K562 (cell line): ENCODE results near the gene DLGAP1. TPM values are rescaled to one million over a fixed set of nuclear protein-coding genes. Genes with fewer than 3 reads are reported as not detected.
A peak's percentile ranks its signal among the peaks of the same experiment; 100 is the strongest.

Experiments used
- BDP1 ChIP-seq: IDR thresholded peaks from 3 replicates; pipeline ENCODE4 v1.6.1; 2011; ENCODE audit not compliant: insufficient read length, insufficient read depth
- CHD4 ChIP-seq: fragments of 200-600 bp; sonication (generic); IDR thresholded peaks from 3 replicates; pipeline ENCODE4 v1.6.1; 2012; ENCODE audit warnings: low read depth, mild to moderate bottlenecking, mixed read lengths, low read length, inconsistent platforms; ENCODE audit not compliant: insufficient read depth, insufficient replicate concordance, poor library complexity, severe bottlenecking
- CTBP1 ChIP-seq: fragments of 450-650 bp; IDR thresholded peaks from 2 replicates; pipeline ENCODE4 v1.6.1; 2016; ENCODE audit warnings: borderline replicate concordance
- FOXJ2 ChIP-seq: fragments of 200-800 bp; sonication (Bioruptor generic); IDR thresholded peaks from 2 replicates; pipeline ENCODE4 v1.6.1; 2016; ENCODE audit warnings: missing genetic modification characterization, missing compliant biosample characterization
- GTF2F1 ChIP-seq: IDR thresholded peaks from 2 replicates; pipeline ENCODE4 v1.6.1; 2011; ENCODE audit warnings: low read depth, low read length, improper control_type of control experiment
- MEF2D ChIP-seq: conservative IDR thresholded peaks from 2 replicates; pipeline ENCODE4 v1.6.1; 2016; ENCODE audit warnings: low read depth, missing genetic modification characterization, missing compliant biosample characterization
- PCBP2 ChIP-seq: fragments of 200-400 bp; formaldehyde crosslinking; IDR thresholded peaks from 2 replicates; pipeline ENCODE4 v1.6.1; 2018; ENCODE audit warnings: low read length, low read depth, mild to moderate bottlenecking, moderate library complexity; ENCODE audit not compliant: poor library complexity, severe bottlenecking
- RAD21 ChIP-seq, 2 experiments: fragments of 250-450 bp in 1 of 2; fragments of 450-650 bp in 1 of 2; sonication (Bioruptor Pico) in 1 of 2; formaldehyde crosslinking in 1 of 2; IDR thresholded peaks in 1 of 2; conservative IDR thresholded peaks in 1 of 2; 2 replicates each; pipeline versions ENCODE4 v1.4.0 to v1.8.0; 2020 to 2022; ENCODE audit warnings: mild to moderate bottlenecking in 2 of 2, moderate library complexity in 1 of 2
- STAT5A ChIP-seq: IDR thresholded peaks from 2 replicates; pipeline ENCODE4 v1.6.1; 2012; ENCODE audit warnings: low read length, inconsistent platforms, borderline replicate concordance
- TARDBP ChIP-seq: fragments of 450-650 bp; IDR thresholded peaks from 2 replicates; pipeline ENCODE4 v1.6.1; 2016
- ZNF121 ChIP-seq: sonication (generic); formaldehyde crosslinking; conservative IDR thresholded peaks from 2 replicates; pipeline ENCODE4 v1.8.0; 2022; ENCODE audit warnings: missing genetic modification reagents
- ZNF324 ChIP-seq: fragments of 250-450 bp; sonication (Bioruptor Pico); IDR thresholded peaks from 2 replicates; pipeline ENCODE4 v1.4.0; 2020; ENCODE audit warnings: mild to moderate bottlenecking
- ZNF444 ChIP-seq: fragments of 250-450 bp; sonication (Bioruptor Pico); IDR thresholded peaks from 2 replicates; pipeline ENCODE4 v1.4.0; 2020; ENCODE audit warnings: mild to moderate bottlenecking, moderate library complexity
- ZNF830 ChIP-seq: fragments of 250-450 bp; sonication (Bioruptor Pico); IDR thresholded peaks from 2 replicates; pipeline ENCODE4 v1.5.0; 2021; ENCODE audit warnings: mild to moderate bottlenecking
- polyA plus RNA-seq, 8 experiments: library from polyadenylated mRNA; depleted of rRNA in 4 of 8; stranded (reverse) in 5 of 8; unstranded in 3 of 8; fragments of >200 nt; fragmentation: Nextera tagmentation in 2 of 8; fragmentation: Illumina TruSeq in 1 of 8; extraction: Ambion mirVana in 2 of 8; extraction: Trizol in 1 of 8; gene quantifications; 2 replicates each; pipeline versions ENCODE4 v1.2.1 to v1.2.3, GENCODE V29; 2011 to 2014; ENCODE audit warnings: inconsistent platforms in 1 of 8, missing spikeins in 1 of 8
- total RNA-seq, 7 experiments: library from RNA; depleted of rRNA in 6 of 7; stranded (reverse); fragments of >200 nt in 6 of 7; fragmentation: Illumina TruSeq in 2 of 7; extraction: Trizol in 2 of 7; gene quantifications; 2 replicates each; pipeline versions ENCODE4 v1.2.1 to v1.2.3, GENCODE V29; 2011 to 2021; ENCODE audit warnings: low replicate concordance in 1 of 7
- TF ChIP-seq, protein P1 (sequence below): fragments of 250-450 bp; sonication (Bioruptor Pico); IDR thresholded peaks from 2 replicates; pipeline ENCODE4 v1.5.0; 2022; ENCODE audit warnings: mild to moderate bottlenecking
- TF ChIP-seq, protein P2 (sequence below), 2 experiments: IDR thresholded peaks; 2 replicates each; pipeline ENCODE4 v1.6.1; 2011; ENCODE audit warnings: borderline replicate concordance in 1 of 2, control low read depth in 1 of 2, low read depth in 1 of 2, low read length in 1 of 2, mild to moderate bottlenecking in 1 of 2, mixed read lengths in 1 of 2, moderate library complexity in 1 of 2; ENCODE audit not compliant: insufficient read depth in 1 of 2, insufficient read length in 1 of 2, poor library complexity in 1 of 2, severe bottlenecking in 1 of 2; ENCODE audit errors: extremely low read depth in 1 of 2
- TF ChIP-seq, protein P3 (sequence below): fragments of 250-450 bp; sonication (Bioruptor Pico); IDR thresholded peaks from 2 replicates; pipeline ENCODE4 v1.6.1; 2021; ENCODE audit warnings: mild to moderate bottlenecking
- TF ChIP-seq, protein P4 (sequence below): sonication (generic); formaldehyde crosslinking; IDR thresholded peaks from 2 replicates; pipeline ENCODE4 v1.8.1; 2022; ENCODE audit warnings: missing genetic modification reagents
- TF ChIP-seq, protein P5 (sequence below): sonication (generic); formaldehyde crosslinking; IDR thresholded peaks from 2 replicates; pipeline ENCODE4 v1.8.1; 2023; ENCODE audit warnings: mild to moderate bottlenecking, missing genetic modification reagents

Gene DLGAP1
- total and polyA plus RNA-seq, 9 of the 15 experiments (the other 6 are each of a cell fraction or from before 2014, with no cell fraction given): 0.04 to 0.22 (median 0.08) TPM

DNA sequence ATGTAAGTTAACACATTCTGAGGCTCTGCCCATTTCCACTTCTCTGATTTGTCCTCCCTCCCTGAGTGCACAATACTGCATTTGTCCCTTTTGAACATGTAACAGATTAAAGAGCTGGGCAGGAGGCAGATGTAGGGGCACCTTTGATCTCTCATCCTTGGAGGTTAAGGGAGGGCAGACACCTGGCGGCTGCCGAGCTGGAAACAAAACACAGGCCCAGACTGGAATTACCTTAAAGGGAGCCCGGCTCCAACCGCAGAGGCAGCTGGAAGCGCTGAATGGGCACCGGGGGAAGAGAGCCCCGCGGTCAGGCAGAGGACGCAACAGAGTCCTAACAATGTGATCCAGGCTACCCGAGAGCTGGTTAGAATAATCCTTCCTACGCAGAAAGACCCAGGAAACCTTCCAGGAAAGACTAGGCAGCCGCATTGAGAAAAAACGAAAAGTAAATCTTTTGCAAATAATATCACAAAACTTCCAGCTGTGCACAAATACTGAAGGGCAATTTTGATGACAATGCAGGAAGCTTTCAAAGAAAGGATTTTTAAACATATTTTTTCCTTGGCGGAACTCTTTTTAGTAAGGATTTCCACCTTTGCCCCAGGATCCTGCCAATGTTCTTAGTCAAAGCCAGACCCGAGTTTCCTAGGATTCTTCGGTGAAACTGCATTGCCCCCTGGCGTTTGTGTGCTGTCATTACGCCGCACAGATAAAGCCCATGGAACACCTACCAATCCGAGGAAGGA is 789.2 kb downstream of the DLGAP1 start (continued):
- no peak for TF ChIP-seq CHD4
- TF ChIP-seq, protein P1, sequence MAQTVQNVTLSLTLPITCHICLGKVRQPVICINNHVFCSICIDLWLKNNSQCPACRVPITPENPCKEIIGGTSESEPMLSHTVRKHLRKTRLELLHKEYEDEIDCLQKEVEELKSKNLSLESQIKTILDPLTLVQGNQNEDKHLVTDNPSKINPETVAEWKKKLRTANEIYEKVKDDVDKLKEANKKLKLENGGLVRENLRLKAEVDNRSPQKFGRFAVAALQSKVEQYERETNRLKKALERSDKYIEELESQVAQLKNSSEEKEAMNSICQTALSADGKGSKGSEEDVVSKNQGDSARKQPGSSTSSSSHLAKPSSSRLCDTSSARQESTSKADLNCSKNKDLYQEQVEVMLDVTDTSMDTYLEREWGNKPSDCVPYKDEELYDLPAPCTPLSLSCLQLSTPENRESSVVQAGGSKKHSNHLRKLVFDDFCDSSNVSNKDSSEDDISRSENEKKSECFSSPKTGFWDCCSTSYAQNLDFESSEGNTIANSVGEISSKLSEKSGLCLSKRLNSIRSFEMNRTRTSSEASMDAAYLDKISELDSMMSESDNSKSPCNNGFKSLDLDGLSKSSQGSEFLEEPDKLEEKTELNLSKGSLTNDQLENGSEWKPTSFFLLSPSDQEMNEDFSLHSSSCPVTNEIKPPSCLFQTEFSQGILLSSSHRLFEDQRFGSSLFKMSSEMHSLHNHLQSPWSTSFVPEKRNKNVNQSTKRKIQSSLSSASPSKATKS (CRISPR knock-in tag): no peak
- TF ChIP-seq, protein P2, sequence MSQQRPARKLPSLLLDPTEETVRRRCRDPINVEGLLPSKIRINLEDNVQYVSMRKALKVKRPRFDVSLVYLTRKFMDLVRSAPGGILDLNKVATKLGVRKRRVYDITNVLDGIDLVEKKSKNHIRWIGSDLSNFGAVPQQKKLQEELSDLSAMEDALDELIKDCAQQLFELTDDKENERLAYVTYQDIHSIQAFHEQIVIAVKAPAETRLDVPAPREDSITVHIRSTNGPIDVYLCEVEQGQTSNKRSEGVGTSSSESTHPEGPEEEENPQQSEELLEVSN (IDR thresholded peaks at IDR 0.05; ENCODE audit: borderline replicate concordance in 1 of 2, extremely low read depth in 1 of 2, insufficient read depth in 1 of 2, insufficient read length in 1 of 2, low read depth in 1 of 2, low read length in 1 of 2, poor library complexity in 1 of 2, severe bottlenecking in 1 of 2): no peak
- no peak for TF ChIP-seq ZNF324 (CRISPR knock-in tag)
- TF ChIP-seq MEF2D (tag): no peak; the same call in 1 of the 2 replicates
- no peak for TF ChIP-seq PCBP2
- TF ChIP-seq TARDBP: peak; percentile 64; the same call in 1 of the 2 replicates
- 0 out of 2 replicates have a peak, but pooled peaks have one; percentile 50 for TF ChIP-seq ZNF830 (CRISPR knock-in tag)
- TF ChIP-seq BDP1: no peak
- TF ChIP-seq, protein P3, sequence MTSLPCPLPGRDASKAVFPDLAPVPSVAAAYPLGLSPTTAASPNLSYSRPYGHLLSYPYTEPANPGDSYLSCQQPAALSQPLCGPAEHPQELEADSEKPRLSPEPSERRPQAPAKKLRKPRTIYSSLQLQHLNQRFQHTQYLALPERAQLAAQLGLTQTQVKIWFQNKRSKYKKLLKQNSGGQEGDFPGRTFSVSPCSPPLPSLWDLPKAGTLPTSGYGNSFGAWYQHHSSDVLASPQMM (CRISPR knock-in tag): no peak
- TF ChIP-seq, protein P4, sequence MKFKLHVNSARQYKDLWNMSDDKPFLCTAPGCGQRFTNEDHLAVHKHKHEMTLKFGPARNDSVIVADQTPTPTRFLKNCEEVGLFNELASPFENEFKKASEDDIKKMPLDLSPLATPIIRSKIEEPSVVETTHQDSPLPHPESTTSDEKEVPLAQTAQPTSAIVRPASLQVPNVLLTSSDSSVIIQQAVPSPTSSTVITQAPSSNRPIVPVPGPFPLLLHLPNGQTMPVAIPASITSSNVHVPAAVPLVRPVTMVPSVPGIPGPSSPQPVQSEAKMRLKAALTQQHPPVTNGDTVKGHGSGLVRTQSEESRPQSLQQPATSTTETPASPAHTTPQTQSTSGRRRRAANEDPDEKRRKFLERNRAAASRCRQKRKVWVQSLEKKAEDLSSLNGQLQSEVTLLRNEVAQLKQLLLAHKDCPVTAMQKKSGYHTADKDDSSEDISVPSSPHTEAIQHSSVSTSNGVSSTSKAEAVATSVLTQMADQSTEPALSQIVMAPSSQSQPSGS (CRISPR knock-in tag): no peak
- TF ChIP-seq GTF2F1: no peak
- TF ChIP-seq STAT5A: no peak
- peak; percentile 54 for TF ChIP-seq CTBP1
- TF ChIP-seq FOXJ2 (tag): peak; percentile 28; the same call in 1 of the 2 replicates
- TF ChIP-seq, protein P5, sequence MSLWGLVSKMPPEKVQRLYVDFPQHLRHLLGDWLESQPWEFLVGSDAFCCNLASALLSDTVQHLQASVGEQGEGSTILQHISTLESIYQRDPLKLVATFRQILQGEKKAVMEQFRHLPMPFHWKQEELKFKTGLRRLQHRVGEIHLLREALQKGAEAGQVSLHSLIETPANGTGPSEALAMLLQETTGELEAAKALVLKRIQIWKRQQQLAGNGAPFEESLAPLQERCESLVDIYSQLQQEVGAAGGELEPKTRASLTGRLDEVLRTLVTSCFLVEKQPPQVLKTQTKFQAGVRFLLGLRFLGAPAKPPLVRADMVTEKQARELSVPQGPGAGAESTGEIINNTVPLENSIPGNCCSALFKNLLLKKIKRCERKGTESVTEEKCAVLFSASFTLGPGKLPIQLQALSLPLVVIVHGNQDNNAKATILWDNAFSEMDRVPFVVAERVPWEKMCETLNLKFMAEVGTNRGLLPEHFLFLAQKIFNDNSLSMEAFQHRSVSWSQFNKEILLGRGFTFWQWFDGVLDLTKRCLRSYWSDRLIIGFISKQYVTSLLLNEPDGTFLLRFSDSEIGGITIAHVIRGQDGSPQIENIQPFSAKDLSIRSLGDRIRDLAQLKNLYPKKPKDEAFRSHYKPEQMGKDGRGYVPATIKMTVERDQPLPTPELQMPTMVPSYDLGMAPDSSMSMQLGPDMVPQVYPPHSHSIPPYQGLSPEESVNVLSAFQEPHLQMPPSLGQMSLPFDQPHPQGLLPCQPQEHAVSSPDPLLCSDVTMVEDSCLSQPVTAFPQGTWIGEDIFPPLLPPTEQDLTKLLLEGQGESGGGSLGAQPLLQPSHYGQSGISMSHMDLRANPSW (CRISPR knock-in tag): 0 out of 2 replicates have a peak, but pooled peaks have one; percentile 66
- TF ChIP-seq ZNF444 (CRISPR knock-in tag): no peak
- TF ChIP-seq ZNF121 (CRISPR knock-in tag): no peak
- peak; percentile 100 for TF ChIP-seq RAD21 (CRISPR knock-in tag; conservative IDR thresholded peaks at IDR 0.05 in 1 of 2, IDR thresholded peaks at IDR 0.05 in 1 of 2)
